ENCODE results near the gene FLYWCH2. TPM values are rescaled to one million over a fixed set of nuclear protein-coding genes. Genes with fewer than 3 reads are reported as not detected.

Gene FLYWCH2
- total and polyA plus RNA-seq, 9 of the 15 experiments (the other 6 are each of a cell fraction or from before 2014, with no cell fraction given), result 0.70 to 55.5 (median 7.6) TPM

DNA sequence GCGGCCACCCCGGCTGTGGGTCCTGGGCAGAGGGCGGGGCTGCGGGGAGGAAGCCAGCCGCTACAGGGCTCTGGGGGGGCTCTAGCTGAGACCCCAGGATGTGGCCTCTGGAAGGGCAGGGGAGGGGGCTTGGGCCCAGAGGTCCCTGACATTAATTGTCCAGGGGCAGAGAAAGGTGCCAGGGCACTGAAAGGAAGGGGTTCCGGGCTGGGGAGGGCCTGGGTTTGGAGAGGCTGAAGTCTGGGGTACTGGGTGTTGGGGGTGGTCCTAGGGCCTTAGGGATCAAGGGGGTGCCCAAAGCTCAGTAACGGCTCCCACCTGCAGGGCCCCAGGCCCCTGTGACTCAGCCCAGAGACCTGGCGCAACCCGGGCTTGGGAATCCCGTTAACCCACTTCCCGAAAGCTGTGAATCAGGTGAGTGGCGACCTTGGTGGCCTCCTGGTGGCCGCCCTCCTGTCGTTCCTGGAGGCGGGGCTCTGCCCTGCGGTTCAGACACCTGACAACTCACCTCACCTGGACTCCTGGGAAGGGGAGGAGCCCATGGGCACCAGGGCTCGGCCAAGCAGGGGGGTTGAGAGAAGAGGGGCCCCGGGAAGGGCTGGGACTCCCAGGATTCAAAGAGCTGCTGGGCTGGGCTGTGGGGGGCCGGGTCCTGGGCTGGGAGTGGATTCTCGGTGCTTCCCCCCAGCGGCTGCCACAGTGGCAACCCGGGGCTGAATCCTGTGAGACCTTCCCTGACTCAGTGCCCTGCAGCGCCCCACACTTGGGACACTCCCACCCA, 24.6 kb upstream of the FLYWCH2 start:
- Histone ChIP-seq H3K27ac (ENCODE audit: extremely low read depth, low read depth, low read length) (no peak overlapping the region), H3K4me2 (ENCODE audit: insufficient read depth, low read length) (no peak overlapping the region), H3K79me2 (ENCODE audit: control insufficient read depth, insufficient read depth, low read length) (no peaks in the 10 kb centered on the region), H3K4me3 (no peak overlapping the region), H3K36me3 (ENCODE audit: control insufficient read depth, insufficient read depth, low read length) (no peaks in the 10 kb centered on the region), H2AFZ (ENCODE audit: low read depth, low read length) (no peak overlapping the region), H3K4me1 (replicated peaks in 1 of 2; ENCODE audit: control insufficient read depth in 2 of 2, insufficient read depth in 2 of 2, low read length in 2 of 2) (peaks cover 0 to 35% of the 10 kb centered on the region in 2 experiments; a peak in 3 of 5 replicates), H3K9ac (ENCODE audit: insufficient read depth in 1 of 2, low read depth in 2 of 2, low read length in 2 of 2) (no peak overlapping the region), H3K27me3 (ENCODE audit: control insufficient read depth in 2 of 2, insufficient read depth in 2 of 2, low read length in 2 of 2) (peaks cover 0 to 28% of the 10 kb centered on the region in 2 experiments; a peak in 1 of 5 replicates), H3K9me1 (ENCODE audit: control insufficient read depth, insufficient read depth, low read length) (no peaks in the 10 kb centered on the region), H3K9me3 (replicated peaks; ENCODE audit: control insufficient read depth, insufficient read depth, low read depth, low read length) (peaks cover 7% of the 10 kb centered on the region), H4K20me1 (replicated peaks; ENCODE audit: control insufficient read depth, insufficient read depth, low read length) (no peaks in the 10 kb centered on the region)
- ATAC-seq (peak; percentile 36; the same call in 1 of the 3 replicates), FAIRE-seq (no peak), DNase-seq (ENCODE audit: extremely low read depth in 1 of 4, low spot score in 3 of 4) (peak in 1 of 4 experiments; percentile 7)
- in situ Hi-C loops (cut with MboI) (no loop called here), intact Hi-C loops (cut with micrococcal nuclease) (no loop called here)
- ChIA-PET CTCF (ENCODE audit: low intra/inter-chr PET ratio) (no interaction called here), POLR2A (no interaction called here)
- no TSS peak for BruUV-seq (replicated peaks)
- 0 out of 6 replicates have a peak, but pooled peaks of 1 of the 3 experiments have one; percentile 17 for TF ChIP-seq CTCF (IDR thresholded peaks at IDR 0.05 in 2 of 3, conservative IDR thresholded peaks at IDR 0.05 in 1 of 3; ENCODE audit: insufficient read depth in 2 of 3, low read depth in 1 of 3, low read length in 3 of 3)
- no peak for TF ChIP-seq FOXJ3 (CRISPR knock-in tag; IDR thresholded peaks at IDR 0.05)
- TF ChIP-seq GATA2 (CRISPR knock-in tag; IDR thresholded peaks at IDR 0.05), result no peak
- TF ChIP-seq RBFOX2 (IDR thresholded peaks at IDR 0.05; ENCODE audit: low read depth, low read length), result no peak
- TF ChIP-seq TCFL5 (CRISPR knock-in tag; conservative IDR thresholded peaks at IDR 0.05), result no peak
- no peak for TF ChIP-seq ZNF232 (CRISPR knock-in tag; IDR thresholded peaks at IDR 0.05)
- no peak for TF ChIP-seq CCAR2 (IDR thresholded peaks at IDR 0.05; ENCODE audit: low read depth, low read length)
- WGBS (ENCODE audit: insufficient coverage, low coverage, missing lambda C conversion rate), result 3% methylated on average over 17 of the region's 23 CpGs
